Stimulated activated CD8-positive, alpha-beta memory T cell treated with anti-CD3 and anti-CD28 coated beads, Interleukin-15, amount 100 ng/mL, for 24 hours (primary cell): ENCODE data around the gene TNFSF15.

Source experiments
- DNase-seq: peaks from one replicate; pipeline ENCODE4 v3.0.0-alpha.2; 2020; ENCODE audit warnings: low read depth

TNFSF15 gene

DNA sequence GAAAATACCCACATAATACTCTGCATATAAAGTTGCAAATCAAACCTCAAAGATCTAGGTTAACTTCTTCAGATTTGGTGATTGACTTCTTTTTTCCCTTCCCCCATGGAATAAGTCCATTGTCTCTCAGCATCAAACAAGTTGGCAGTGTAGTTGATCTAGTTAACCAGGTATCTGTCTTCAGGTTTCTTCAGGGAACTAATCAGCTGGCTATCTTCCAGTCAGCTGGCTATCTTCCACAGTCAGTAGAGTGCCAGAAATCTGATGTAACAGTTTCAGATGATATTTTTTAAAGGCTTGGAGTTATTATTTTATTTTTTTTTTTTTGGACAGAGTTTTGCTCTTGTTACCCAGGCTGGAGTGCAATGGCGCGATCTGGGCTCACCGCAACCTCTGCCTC lies 16.8 kb downstream of the TNFSF15 start:
- no peak for DNase-seq

DNA sequence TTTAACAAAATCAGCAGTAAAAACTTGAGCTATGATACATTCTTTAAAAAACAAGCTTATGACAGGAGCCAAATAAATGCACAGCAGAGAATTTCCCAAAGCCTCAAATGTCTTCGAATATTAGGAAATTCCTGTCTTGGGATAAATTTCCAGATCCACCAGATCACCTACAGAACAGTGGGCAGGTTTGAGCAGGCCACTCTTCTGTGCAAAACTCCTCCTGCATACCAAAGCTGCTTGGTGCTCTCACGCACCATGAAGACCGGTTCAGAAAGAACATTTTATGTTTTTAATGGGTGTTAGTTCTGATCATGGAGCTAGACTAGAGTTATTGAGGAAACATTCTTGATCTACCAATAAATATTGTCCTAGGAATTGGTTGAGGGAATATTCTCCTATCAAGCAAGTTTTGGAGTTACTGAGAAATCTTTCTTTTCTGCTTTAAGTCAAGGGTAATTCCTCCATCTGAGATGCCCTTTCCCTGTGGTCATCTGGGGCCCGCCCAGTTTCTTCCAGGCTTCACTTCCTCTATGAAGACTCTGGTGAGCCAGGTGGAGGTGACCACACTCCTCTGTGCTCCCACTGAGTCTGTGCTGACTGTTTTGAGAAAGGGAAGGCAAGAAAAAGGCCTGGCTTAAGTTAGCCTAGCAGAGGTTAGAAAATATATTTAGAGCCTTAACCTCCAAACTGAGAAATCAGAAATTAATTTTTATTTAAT lies 17.9 kb downstream of the TNFSF15 start:
- DNase-seq: no peak

DNA sequence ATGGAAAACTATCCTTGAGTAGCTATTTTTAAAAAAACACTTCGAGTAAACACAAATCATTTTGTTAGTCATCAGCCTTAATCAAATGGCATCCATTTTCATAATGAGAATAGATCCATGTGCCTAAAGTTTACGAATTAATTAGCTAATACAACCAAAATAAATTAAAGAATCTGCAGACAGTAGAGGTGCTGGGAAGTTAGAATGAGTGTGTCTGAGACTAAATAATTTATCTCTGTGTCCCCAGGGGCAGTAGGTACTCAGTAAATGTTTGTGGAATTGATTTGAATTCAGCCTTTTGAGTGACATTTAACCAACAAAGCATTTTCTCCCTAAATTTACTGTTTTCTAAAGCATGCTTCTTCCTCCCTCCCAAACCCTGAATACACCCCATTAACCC lies 18.6 kb downstream of the TNFSF15 start:
- no peak for DNase-seq

DNA sequence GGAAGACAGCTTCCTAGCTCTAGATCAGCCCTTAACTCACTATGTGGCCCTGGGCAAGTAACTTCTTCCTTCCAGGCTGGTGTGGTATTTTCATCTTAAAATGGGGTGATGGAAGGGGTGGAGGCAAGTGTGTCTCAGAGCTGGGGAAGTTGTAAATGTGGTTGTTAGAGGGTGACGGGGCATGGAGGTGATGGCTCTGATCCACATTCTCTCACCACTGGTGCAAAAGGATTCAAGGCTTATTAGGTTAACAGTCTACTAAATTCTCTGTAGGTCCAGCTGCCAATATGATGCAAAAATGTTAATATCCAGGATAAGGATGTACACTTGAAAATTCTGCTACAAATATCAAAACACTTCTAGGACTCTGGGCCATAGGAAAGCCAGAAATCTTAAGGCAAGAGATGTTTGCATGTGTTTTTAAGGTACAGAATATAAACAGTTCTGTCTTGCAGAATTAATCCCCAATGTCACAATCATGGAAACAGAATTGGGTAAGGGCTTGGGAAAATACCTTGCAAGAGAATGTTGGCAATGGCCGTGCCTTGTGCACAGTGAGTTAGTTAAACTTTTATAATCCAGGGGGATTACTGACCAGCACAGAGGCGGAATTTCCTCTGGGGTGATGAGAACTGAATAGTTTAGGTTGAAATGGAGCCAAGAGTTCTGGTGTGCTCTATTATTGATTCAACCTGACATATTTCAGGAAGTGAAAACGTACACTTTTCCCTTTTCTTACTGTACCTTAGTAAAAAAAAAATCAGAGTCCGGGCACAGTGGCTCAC lies 19.8 kb downstream of the TNFSF15 start:
- no peak for DNase-seq

DNA sequence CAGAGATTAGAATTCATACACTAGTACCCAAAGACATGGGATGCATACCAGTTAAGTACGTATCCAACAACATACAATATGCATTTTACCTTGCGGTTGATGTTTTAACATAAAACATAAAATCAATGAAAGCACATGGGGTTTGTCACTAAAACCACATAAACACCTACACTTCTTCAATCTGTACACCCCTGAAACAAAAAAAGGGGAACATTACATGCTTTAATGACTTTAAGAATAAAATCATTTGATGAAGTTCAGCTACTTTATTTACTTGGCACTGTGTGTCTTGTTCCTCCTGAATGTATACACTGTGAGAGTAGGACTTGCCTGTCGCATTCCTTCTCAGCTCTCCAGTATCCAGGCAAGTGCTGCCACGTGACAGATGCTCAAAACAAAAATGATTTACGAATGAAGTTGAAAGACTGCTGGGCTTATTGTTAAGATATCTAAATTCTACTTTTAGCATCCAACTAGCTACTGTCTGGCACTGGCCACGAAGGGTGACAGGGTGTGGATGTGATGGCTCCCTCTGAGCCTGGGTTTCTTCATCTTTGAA lies 21.0 kb downstream of the TNFSF15 start:
- no peak for DNase-seq

DNA sequence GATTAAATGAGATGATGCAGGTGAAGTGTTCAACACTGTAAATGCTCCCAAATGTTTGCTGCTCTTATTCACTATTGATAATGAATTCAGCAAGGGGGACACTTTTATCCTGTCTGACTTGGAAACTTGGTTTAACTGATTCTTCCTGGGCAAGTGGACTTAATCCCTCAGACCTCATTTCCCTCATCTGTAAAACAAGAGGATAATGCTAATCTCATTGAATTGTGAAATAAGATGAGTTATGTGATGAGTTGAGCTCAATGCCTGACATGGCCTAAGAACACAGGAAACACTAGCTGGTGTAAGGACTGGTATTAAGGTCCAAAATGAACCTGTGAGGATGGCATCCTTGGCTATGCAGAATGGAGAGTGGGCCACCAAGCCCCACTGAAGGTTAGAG lies 23.3 kb downstream of the TNFSF15 start:
- DNase-seq: no peak

DNA sequence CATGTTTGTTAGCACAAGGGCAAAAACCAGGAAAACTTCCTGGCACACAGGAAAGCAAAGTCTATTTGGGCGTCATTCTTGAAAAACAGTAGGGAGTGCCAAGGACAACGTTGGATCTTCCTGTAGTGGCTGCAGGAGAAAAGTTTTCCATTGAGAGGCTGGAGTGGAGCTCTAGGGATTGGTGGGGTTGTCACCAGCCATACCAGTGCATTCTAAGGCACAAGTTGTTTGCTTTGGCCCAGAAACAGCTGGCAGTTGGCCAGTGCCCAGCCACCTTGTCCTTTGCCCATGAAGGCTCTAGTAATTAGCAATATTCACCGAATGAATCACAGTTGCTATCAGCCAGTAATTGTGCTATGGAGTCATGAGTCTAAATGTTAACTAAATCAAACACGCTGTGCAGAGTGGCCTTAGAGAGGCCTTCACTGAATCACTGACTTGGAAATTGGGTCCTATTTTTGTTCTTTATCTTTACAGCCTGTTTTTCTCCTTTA lies 26.4 kb downstream of the TNFSF15 start:
- DNase-seq: no peak

DNA sequence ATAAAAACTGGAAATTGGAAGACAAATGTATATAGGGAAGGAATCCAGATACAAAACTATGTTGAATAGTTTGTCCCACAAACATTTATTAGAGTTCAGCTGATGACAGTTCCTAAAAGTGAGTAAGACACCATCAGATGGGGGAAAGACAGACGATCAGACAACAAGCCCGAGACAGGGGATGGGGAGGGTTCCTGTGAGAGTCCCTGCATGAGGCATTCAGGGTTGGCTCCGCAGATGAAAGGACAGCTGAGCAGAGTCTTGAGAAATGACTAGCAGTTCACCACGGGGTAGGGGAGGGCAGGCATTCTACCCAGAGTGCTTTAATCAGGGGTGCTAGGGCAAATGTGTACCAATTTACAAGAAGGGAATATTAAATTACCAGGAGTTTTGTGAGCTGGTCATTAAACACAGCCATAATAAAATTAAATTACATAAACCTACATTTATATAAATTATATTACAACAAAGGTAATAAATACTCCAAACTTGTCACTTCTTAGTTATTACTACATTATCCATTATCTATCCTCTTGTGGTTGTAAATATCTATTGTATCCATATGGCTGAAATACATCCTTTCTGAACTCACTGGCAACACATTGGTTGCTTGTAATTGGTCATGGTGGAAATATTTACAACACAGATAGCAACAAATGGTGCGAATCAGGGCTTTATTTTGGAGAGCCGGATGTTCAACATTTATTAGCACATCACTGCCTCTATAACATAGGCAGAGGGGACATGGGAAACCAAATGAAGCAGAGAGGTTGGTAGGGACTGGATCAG lies 27.8 kb downstream of the TNFSF15 start:
- DNase-seq: no peak

DNA sequence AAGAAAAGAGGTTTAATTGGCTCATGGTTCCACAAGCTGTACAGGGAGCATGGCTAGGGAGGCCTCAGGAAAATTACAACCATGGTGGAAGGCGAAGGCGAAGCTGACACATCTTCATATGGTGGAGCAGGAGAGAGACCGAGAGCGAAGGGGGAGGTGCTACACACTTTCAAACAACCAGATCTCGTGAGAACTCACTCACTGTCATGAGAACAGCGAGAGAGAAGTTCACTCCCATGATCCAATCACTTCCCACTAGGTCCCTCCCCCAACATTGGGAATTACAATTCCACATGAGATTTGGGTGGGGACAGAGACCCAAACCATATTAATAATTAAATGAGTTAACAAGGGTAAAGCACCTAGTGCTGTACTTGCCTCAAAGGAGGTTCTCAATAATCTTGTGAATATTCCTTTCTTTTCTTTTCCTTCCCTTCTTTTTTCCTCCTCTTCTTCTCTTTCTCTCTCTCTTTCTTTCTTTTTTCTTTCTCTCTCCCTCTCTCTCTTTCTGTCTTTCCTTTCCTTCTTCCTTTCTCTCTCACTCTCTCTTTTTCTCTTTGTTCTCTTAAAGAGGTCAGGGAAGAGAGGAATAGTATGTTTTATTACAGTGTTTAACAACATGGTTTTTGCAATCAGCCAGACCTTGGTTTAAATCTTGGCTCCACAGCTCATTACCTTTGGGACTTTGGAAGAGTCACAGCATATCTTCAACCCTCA lies 29.0 kb downstream of the TNFSF15 start:
- DNase-seq: no peak

DNA sequence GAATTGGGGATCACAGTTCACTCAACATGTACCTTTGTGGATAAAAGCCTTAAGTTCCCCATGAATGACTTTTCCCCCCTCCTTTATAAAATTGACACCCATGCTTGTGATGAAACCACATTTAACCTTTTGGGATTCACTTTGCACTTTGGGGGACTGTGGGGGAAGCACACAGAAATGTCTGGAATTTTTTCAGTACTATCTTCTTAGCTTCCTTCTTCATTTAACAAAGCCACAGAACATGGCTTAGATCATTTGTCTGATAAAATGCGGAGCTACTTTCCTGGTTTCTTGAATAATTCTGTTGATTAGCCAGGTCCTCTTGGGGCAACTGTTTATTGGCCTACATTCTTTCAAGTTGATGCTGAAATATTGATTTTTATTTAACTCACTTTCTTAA lies 29.9 kb downstream of the TNFSF15 start:
- no peak for DNase-seq

DNA sequence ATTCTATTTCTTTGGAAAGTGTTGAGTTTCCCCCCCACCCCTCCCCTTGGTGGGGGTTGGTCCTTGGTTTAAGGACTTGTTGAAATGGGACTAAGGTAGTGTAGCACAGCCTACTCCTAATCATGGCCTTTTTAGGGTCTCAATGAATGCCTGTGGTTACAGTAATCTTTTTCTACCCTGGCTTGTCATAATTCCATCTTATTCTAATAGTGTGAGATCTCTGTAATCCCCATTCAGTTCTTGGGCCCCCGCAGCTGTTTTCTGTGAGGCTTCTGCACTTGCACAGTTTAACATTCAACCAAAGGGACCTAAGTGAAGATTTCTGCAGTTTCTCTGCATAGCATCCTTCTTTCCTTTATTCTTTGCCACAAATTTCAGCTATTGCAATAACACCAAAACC lies 30.7 kb downstream of the TNFSF15 start:
- DNase-seq: no peak

DNA sequence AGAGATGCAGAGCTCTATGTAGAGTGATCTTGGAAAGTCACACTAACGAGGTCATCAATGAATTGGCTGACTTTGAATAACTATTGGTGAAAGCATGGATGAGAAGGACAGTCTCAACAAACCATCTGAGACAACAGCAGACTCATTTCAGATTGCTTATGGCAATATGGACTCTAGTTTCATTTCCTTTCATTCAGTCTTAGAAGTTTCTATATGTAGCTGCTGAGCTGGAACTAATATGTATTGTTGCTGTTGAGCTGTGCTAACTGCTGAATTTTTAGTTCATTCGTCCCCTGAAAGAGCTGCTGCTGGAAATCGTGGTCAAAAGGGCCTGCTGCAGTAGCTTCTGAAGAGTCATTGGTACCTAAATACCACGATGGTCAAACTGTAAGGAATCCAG lies 31.3 kb downstream of the TNFSF15 start:
- DNase-seq: no peak

DNA sequence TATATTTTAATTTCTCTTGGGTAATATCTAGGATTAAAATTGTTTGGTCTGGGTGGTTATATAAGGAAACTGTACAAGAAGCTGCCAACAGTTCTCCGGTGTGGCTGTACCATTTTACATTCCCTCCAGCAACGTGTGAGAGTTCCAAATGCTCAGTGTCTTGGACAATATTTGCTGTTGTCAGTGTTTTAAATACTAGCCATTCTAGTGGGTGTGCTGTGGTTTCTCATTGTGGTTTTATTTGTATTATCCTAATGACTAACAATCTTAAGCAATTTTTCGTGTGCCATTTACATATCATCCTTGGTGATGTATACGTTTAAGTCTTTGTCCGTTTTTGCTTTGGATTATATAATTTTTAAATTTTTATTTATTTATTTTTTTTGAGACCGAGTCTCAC lies 34.0 kb downstream of the TNFSF15 start:
- DNase-seq: no peak

DNA sequence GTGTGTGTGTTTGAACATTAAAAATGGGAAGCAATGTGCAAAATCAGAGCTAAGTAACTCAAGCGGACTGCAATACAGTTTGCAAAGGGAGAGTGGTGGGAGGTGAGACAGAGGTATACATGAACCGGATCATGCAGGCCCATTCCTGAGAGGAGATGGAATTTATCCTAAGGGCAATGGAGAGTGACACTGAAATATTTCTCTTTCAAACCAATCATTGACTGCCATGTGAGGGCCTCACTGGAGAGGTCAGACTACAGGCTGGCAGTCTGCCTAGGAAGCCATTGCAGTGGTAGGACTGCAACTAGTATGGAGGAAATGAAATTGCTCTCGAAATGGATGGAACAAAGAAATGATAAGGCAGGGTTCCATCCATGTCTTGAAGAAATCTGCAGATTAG lies 34.8 kb downstream of the TNFSF15 start:
- no peak for DNase-seq

DNA sequence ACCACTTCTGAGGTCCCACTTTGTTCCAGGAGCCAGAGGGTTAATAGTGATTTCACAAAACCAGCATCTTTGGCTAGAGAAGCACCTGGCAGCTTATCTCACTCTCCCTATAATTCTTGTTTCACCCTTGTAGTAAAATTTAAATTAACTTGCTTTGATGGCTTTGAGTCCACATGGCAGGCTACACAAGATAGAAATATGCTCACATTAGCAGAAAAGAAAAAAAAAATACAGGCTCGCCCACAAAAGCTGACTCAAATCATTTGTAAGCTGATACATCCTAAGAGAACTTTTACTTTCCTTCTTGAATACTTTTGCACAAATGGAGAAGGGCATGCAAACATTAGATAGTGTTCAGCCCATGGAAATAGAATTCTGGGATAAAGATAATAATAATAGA lies 36.2 kb downstream of the TNFSF15 start:
- no peak for DNase-seq

DNA sequence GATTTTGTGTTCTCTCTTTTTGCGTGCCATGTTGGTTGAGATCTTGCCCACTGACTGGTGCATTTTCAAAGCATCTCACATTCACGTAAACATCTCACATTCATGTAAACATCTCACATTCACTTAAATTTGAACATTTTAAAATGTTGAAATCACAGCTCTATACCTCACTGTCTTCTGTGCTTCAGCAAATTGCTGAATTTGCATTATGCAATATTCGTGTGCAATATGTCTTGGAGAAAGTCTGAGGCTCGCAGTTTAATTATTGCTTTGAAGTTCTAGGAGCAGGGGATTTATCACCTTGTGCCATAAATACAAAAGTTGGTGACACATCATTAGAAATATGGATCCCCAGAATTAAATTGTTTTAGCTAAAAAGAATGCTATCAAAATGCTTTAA lies 42.6 kb downstream of the TNFSF15 start:
- no peak for DNase-seq

DNA sequence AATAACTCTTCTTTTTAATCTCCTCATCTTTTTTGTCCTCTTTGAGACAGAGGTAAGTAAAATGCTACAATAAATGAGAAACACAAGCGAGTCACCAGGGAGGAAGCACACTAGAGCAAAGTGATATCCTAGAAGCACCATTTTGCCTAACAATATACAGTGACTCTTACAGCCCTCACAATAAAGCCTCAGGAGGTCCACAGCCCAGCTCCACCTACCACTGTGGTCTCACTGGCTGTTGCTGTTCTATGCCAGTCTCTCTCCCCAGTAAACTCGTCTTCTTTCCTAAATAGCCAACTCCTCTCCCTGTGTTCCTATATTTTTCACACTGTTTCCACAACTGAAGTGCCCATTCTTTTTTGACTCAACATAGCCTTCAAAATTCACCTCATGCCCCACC lies 44.3 kb downstream of the TNFSF15 start:
- no peak for DNase-seq

DNA sequence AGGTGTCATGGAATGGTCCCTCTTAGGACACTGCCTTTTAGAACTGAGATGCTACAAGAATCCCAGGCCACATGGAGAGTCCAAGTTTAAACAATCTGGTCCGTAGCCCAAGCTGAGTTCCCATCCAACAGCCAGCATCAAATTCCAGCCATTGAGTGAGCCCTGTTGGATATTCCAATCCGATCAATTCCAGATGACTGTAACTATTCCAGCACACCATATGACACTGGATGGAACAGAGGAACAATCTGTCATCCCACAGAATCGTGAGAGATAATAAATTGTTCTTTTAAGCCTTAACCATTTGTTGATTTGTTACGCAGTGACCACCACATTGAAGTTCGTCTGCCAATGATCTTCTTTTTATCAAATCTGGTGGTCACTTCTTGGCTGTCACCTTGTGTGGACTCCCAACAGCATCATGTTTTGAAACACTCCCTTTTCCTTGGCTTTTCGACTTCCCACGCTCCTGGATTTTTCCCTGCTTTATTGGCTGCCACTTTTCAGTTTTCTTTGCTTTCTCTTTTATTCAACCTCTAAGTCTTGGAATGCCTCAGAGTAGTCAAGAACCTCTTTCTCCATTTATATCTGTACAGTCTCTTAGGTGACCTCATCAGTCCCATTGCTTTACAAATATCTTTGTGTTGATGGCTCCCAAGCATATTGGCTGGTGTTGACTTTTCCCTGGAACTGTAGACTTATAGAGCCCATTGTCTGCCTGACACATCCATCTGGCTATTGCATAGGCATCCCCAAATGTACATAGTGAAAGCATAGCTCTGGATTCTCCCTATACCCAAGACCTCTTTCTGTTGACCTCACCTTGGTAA lies 46.1 kb downstream of the TNFSF15 start:
- no peak for DNase-seq

DNA sequence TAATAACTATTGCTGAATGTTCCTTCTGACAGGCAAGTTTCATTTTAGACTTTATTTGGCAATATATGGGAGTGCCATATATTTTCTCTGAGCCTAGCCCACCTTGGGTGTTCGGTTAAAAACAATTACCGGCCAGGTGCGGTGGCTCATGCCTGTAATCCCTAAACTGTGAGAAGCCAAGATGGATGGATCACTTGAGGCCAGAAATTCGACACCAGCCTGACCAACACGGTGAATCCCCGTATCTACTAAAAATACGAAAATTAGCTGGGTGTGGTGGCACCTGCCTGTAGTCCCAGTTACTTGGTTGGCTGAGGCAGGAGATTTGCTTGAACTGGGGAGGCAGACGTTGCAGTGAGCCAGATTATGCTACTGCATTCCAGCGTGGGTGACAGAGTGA lies 47.9 kb downstream of the TNFSF15 start:
- no peak for DNase-seq

DNA sequence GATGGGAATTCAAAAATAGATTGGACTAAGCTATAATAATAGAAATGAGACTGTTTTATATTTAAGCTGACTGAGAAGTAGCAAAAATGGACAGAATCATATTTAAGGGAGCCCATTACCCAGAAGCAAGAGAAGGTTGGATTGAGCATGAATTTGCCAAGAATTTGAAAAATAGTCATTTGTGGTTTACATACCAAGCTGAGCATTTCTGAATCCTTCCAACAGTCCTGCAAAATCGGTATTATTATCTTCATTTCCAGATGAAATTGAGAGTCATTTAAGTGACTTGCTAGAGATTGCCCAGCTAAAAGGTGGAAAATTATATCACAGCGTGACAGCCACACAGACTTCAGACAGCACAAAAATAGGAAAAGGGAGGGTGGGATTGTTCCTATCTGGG lies 48.4 kb downstream of the TNFSF15 start:
- no peak for DNase-seq

DNA sequence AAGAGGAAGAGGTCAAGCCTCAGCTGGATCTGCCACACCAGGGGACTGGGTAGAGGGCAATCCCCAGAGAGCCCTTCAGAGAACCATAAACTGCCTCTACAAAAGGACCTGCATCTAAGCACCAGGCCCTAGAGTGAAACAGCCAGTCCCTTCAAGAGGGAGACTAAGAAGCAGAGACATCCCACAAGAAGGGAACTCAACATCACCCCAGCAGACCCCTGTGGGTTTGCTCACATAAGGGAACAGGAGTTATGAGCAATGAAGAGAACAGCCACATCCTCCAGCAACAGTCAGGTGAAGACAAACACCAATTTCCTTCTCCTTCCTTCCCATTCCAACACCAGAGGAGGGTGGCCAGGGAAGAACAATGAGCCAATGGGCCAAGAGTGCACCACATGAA lies 48.9 kb downstream of the TNFSF15 start:
- DNase-seq: no peak
